Endodermal cell (in vitro differentiated cells): ENCODE measurements around the gene PFKL. TPM values are rescaled to one million over a fixed set of nuclear protein-coding genes. Genes with fewer than 3 reads are reported as not detected.

Experiments
- DNase-seq: peaks from one replicate; pipeline ENCODE4 v3.0.0-alpha.2; 2017
- H3K27ac ChIP-seq: 2 replicates; pipeline ENCODE4 v1.5.1; 2013; ENCODE audit warnings: mild to moderate bottlenecking, low read depth, low read length, moderate library complexity
- H3K27me3 ChIP-seq: 2 replicates; pipeline ENCODE4 v1.6.1; 2013; ENCODE audit warnings: mild to moderate bottlenecking, low read length, moderate library complexity; ENCODE audit not compliant: insufficient read depth, control insufficient read depth, poor library complexity, severe bottlenecking
- H3K36me3 ChIP-seq: 2 replicates; pipeline ENCODE4 v1.7.0; 2013; ENCODE audit warnings: mild to moderate bottlenecking, low read length, moderate library complexity; ENCODE audit not compliant: control insufficient read depth, insufficient read depth
- H3K4me1 ChIP-seq: one replicate; pipeline ENCODE4 v1.7.0; 2013; ENCODE audit warnings: low read length; ENCODE audit not compliant: control insufficient read depth, insufficient read depth
- H3K4me3 ChIP-seq: 2 replicates; pipeline ENCODE4 v1.5.1; 2013; ENCODE audit warnings: mild to moderate bottlenecking, low read length, moderate library complexity
- H3K9ac ChIP-seq: 2 replicates; pipeline ENCODE4 v1.6.1; 2013; ENCODE audit warnings: mild to moderate bottlenecking, low read length, moderate library complexity; ENCODE audit not compliant: poor library complexity, severe bottlenecking; ENCODE audit errors: extremely low read depth
- H3K9me3 ChIP-seq: 2 replicates; pipeline ENCODE4 v1.6.1; 2013; ENCODE audit warnings: mild to moderate bottlenecking, low read length, moderate library complexity; ENCODE audit not compliant: control insufficient read depth
- H3K27ac Mint-ChIP-seq: 2 replicates; pipeline ENCODE4 v1.8.0; 2020; ENCODE audit warnings: mixed read lengths
- H3K27me3 Mint-ChIP-seq: 2 replicates; pipeline ENCODE4 v1.8.0; 2021; ENCODE audit warnings: mild to moderate bottlenecking, mixed read lengths; ENCODE audit not compliant: insufficient read depth
- H3K36me3 Mint-ChIP-seq: 2 replicates; pipeline ENCODE4 v1.8.0; 2020; ENCODE audit warnings: low read depth, mixed read lengths
- H3K4me1 Mint-ChIP-seq: 2 replicates; pipeline ENCODE4 v1.8.0; 2020; ENCODE audit warnings: mixed read lengths
- H3K4me3 Mint-ChIP-seq: 2 replicates; pipeline ENCODE4 v1.8.0; 2020; ENCODE audit warnings: mild to moderate bottlenecking, moderate library complexity, mixed read lengths
- H3K9me3 Mint-ChIP-seq: 2 replicates; pipeline ENCODE4 v1.8.0; 2020; ENCODE audit warnings: mild to moderate bottlenecking, mixed read lengths
- CTCF ChIP-seq: fragments of 200-600 bp; sonication (generic); conservative IDR thresholded peaks from 2 replicates; pipeline ENCODE4 v1.5.0; 2021; ENCODE audit warnings: antibody characterized with exemption, mild to moderate bottlenecking
- WGBS, 2 experiments: methylation state at CpG; one replicate each; pipeline versions ENCODE4 v1.1.5 to v1.1.7; 2013; ENCODE audit warnings: missing lambda C conversion rate in 2 of 2, mixed read lengths in 1 of 2; ENCODE audit not compliant: insufficient coverage in 1 of 2, insufficient read length in 1 of 2; 5-methylcytosine and 5-hydroxymethylcytosine counted together
- total RNA-seq, 2 donors: library from RNA; stranded (reverse); fragmentation: NEBNext Ultra II Directional in 1 of 2; extraction: Animal tissue kit (Norgen Biotek cat#: 25700) in 1 of 2; gene quantifications; 2 replicates in 1 of 2; 3 replicates in 1 of 2; pipeline ENCODE4 v1.2.1, GENCODE V29; 2021

The PFKL gene
- total RNA-seq, 2 donors from 2014 or later: 195 to 198 TPM

DNA sequence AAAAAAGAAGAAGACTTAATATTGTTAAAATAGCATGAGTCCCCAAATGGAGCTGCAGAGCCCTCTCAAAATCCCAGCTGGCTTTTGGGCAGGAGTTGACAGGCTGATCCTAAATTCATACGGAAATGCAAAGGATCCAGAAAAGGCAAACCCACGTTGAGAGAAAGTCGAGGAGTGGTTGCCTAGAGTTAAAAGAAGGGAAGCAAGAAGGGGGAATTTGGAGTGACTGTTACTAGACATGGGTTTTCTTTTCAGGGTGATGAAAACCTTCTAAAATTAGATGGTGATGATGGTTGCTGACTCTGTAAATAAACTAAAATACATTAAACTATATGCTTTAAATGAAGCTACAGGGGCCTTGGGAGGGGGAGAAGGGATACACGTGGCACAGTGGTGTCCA, 39.8 kb upstream of the PFKL start:
- Histone ChIP-seq H3K4me1 (peaks cover 8% of the 10 kb centered on the region), H3K9me3 (no peaks in the 10 kb centered on the region), H3K9ac (no peak overlapping the region), H3K27ac (no peak overlapping the region), H3K36me3 (no peaks in the 10 kb centered on the region), H3K27me3 (no peaks in the 10 kb centered on the region), H3K4me3 (no peak overlapping the region)
- Mint-ChIP-seq H3K9me3 (no peaks in the 10 kb centered on the region), H3K4me1 (peaks cover 5% of the 10 kb centered on the region), H3K4me3 (no peak overlapping the region), H3K27me3 (no peaks in the 10 kb centered on the region), H3K36me3 (no peaks in the 10 kb centered on the region), H3K27ac (no peak overlapping the region)
- DNase-seq: no peak
- no peak for TF ChIP-seq CTCF
- 80 to 84% methylated on average over 3 to 4 of the region's 4 CpGs for WGBS, 2 experiments

- no peaks in the 10 kb centered on the region for H3K27me3 ChIP-seq
- peak; percentile 48 for DNase-seq
- no peaks in the 10 kb centered on the region for H3K9me3 ChIP-seq
- no peak overlapping the region for H3K27ac Mint-ChIP-seq
- no peak overlapping the region for H3K27ac ChIP-seq
- H3K36me3 Mint-ChIP-seq: no peaks in the 10 kb centered on the region
- H3K4me3 Mint-ChIP-seq: no peak overlapping the region
- H3K36me3 ChIP-seq: no peaks in the 10 kb centered on the region
- WGBS, 2 experiments: 89% methylated on average over 12 to 19 of the region's 19 CpGs
- H3K4me1 ChIP-seq: peaks cover 8% of the 10 kb centered on the region
- no peak overlapping the region for H3K4me3 ChIP-seq
- no peak overlapping the region for H3K9ac ChIP-seq
- H3K9me3 Mint-ChIP-seq: no peaks in the 10 kb centered on the region
- peaks cover 5% of the 10 kb centered on the region for H3K4me1 Mint-ChIP-seq
- no peak for TF ChIP-seq CTCF
- H3K27me3 Mint-ChIP-seq: no peaks in the 10 kb centered on the region
Measured at GRCh38 chr21:44260791-44261631, 38.8 kb upstream of the PFKL start.

DNA sequence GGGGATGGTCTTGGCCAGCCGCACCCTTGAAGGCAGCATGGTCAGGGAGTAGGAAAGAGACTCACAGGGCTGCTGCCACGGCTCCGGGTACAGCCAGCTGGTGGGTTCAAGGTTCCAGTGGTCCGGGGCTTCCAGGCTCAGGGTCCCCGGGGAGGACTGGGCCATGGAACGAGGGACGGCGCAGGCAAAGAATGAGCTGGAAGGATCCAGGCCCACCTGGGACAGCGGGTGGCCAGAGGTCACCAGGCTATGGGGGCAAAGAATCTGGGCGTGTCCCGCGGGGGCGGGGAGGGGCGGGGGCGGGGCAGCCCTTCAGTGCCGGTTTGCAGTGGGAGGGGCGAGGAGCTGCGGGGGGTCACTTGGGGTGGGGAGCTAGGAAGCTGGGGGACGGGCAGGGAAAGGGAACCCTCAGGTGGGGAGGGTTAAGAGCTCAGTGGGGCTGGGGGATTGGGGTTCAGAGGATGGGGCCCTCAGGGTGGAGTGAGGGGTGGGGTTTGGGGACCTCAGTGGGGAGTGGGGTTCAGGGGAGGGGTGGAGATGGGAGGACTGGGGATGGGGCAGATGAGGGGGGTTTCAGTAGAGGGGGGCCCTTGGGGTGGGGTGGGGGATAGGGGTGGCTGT, 38.1 kb upstream of the PFKL start, which contains the start of gene DNMT3L:
TSS of gene DNMT3L (minus strand) at position 223 of the 621 bp plus-strand sequence. CDS start 638 bp downstream, outside the sequence.
- Mint-ChIP-seq H3K36me3 (no peaks in the 10 kb centered on the region), H3K4me1 (peaks cover 5% of the 10 kb centered on the region), H3K27ac (no peak within 1 kb of the TSS), H3K27me3 (no peaks in the 10 kb centered on the region), H3K9me3 (no peaks in the 10 kb centered on the region), H3K4me3 (no peak within 1 kb of the TSS)
- no peak within 1 kb of the TSS for H3K27ac ChIP-seq
- peak; percentile 47 for DNase-seq
- no peaks in the 10 kb centered on the region for H3K9me3 ChIP-seq
- H3K36me3 ChIP-seq: no peaks in the 10 kb centered on the region
- peaks cover 8% of the 10 kb centered on the region for H3K4me1 ChIP-seq
- WGBS, 2 experiments: 87 to 100% methylated on average over 2 to 19 of the region's 19 CpGs
- no peaks in the 10 kb centered on the region for H3K27me3 ChIP-seq
- H3K4me3 ChIP-seq: no peak within 1 kb of the TSS
- TF ChIP-seq CTCF: no peak
- H3K9ac ChIP-seq: no peak within 1 kb of the TSS
